Heart left ventricle (tissue), 13 donors: ENCODE data around the gene CYSRT1.

Source experiments
- CTCF ChIP-seq, 12 donors: fragments of 200-600 bp; sonication (generic) in 4 of 12; IDR thresholded peaks; one replicate each; pipeline versions ENCODE4 v1.5.0 to v1.8.0; 2018 to 2022; ENCODE audit warnings: antibody characterized with exemption in 12 of 12, mild to moderate bottlenecking in 5 of 12
- POLR2A ChIP-seq, 2 donors: fragments of 450-650 bp; IDR thresholded peaks; one replicate each; pipeline ENCODE4 v1.6.1; 2017; ENCODE audit warnings: antibody characterized with exemption in 2 of 2, mild to moderate bottlenecking in 2 of 2, moderate library complexity in 2 of 2
- donor health status: ischemic (EF 13 %, LVEDD 7.1; RV severe dilation, severe dysfunction).
- donor health status: DM: no; HTN: yes; CAD: no.
- donor health status: DM: no; HTN: no; CAD: no.
- donor health status: ischemic (EF 25% LVEDD 6.9; RV normal size, moderate dysfunction).
- donor health status: ischemic (EF 25% LVEDD 5.7; RV mildly dilated, moderate dysfunction).
- donor health status: ischemic (EF 35%, LVEDD 5.7; RV mildly dilated, moderate dysfunction).
- donor health status: nonischemic (EF 11% LVEDD 7.7; RV severe dilation, severe dysfunction).
- donor health status: DM: yes; HTN: yes; CAD: no.
- donor health status: PGD.
- donor health status: ischemic (EF 29% LVEDD 5.4; RV normal size, mild dysfunction).
- donor health status: nonischemic (EF 23%, LVEDD 6.1; RV moderate dilation, normal function).

GRCh38 chr9:137219757-137220316 is 5.1 kb upstream of the CYSRT1 start:
- TF ChIP-seq CTCF (IDR thresholded peaks at IDR 0.05): no peak
- no peak for TF ChIP-seq POLR2A (IDR thresholded peaks at IDR 0.05)
